HepG2 (cell line): Measurements from ENCODE around the gene PTPA. TPM values are rescaled to one million over a fixed set of nuclear protein-coding genes. Genes with fewer than 3 reads are reported as not detected.

Experiments
- ATAC-seq: fragments of 200-7000 bp; cut with Tn5 transposase; 3 replicates; pipeline ENCODE4 v1.9.1; 2020; ENCODE audit warnings: mild to moderate bottlenecking, moderate library complexity
- BruUV-seq: library from RNA; stranded (reverse); fragments of 400-500 nt; replicated peaks from 2 replicates; lab custom pipeline; 2021; lab: Mats Ljungman, UMichigan
- CTCF ChIA-PET: fragments of 300-600 bp; formaldehyde crosslinking; extraction: SDS; loops from one replicate; lab custom pipeline; 2021; ENCODE audit warnings: low total read pairs, inconsistent platforms, low intra/inter-chr PET ratio; lab: Yijun Ruan, JAX
- POLR2A ChIA-PET: fragments of 350-600 bp; sonication (Branson Sonifier 250); formaldehyde crosslinking; loops from one replicate; lab custom pipeline; 2020; ENCODE audit warnings: antibody characterized with exemption, inconsistent platforms; lab: Yijun Ruan, JAX
- DNase-seq: peaks from one replicate; pipeline ENCODE4 v3.0.0-alpha.2; 2015; ENCODE audit warnings: low spot score
- FAIRE-seq: peaks from 3 replicates; lab custom pipeline; 2011; peaks lifted over from hg19 to GRCh38; lab: Jason Lieb, UNC
- H2AFZ ChIP-seq: one replicate; pipeline ENCODE4 v1.6.1; 2011; ENCODE audit warnings: low read length, inconsistent platforms
- H3K27ac ChIP-seq: fragments of 300-600 bp; 3 replicates; pipeline ENCODE4 v1.8.0; 2011; ENCODE audit warnings: mixed run types, mild to moderate bottlenecking, mixed read lengths, low read length, inconsistent platforms; ENCODE audit not compliant: insufficient read depth; ENCODE audit errors: extremely low read length
- H3K27me3 ChIP-seq, 2 experiments: fragments of 200-600 bp in 1 of 2; 2 replicates in 1 of 2; 3 replicates in 1 of 2; pipeline versions ENCODE4 v1.6.0 to v1.8.0; 2011; ENCODE audit warnings: low read length in 2 of 2, mild to moderate bottlenecking in 2 of 2, moderate library complexity in 2 of 2, inconsistent platforms in 1 of 2; ENCODE audit not compliant: insufficient read depth in 2 of 2, control insufficient read depth in 1 of 2
- H3K36me3 ChIP-seq, 2 experiments: fragments of 200-600 bp in 1 of 2; replicated peaks in 1 of 2; 2 replicates in 1 of 2; 3 replicates in 1 of 2; pipeline versions ENCODE4 v1.5.1 to v1.8.0; 2011; ENCODE audit warnings: low read length in 2 of 2, inconsistent platforms in 1 of 2; ENCODE audit not compliant: insufficient read depth in 2 of 2, control insufficient read depth in 1 of 2
- H3K4me1 ChIP-seq: 2 replicates; pipeline ENCODE4 v1.5.1; 2012; ENCODE audit warnings: low read length, inconsistent platforms; ENCODE audit not compliant: insufficient read depth
- H3K4me2 ChIP-seq: 2 replicates; pipeline ENCODE4 v1.6.0; 2011; ENCODE audit warnings: low read depth, low read length, inconsistent platforms
- H3K4me3 ChIP-seq, 3 experiments: fragments of 200-600 bp in 1 of 3; sonication (generic), shearing (Covaris generic) in 1 of 3; replicated peaks in 1 of 3; 2 replicates each; pipeline ENCODE4 v1.5.1; 2011 to 2016; ENCODE audit warnings: low read length in 3 of 3, inconsistent platforms in 2 of 3, low read depth in 2 of 3, mild to moderate bottlenecking in 2 of 3, control low read depth in 1 of 3, mixed read lengths in 1 of 3; ENCODE audit not compliant: insufficient read depth in 1 of 3
- H3K79me2 ChIP-seq: one replicate; pipeline ENCODE4 v1.6.1; 2011; ENCODE audit warnings: low read length, inconsistent platforms; ENCODE audit not compliant: insufficient read depth
- H3K9ac ChIP-seq: 2 replicates; pipeline ENCODE4 v1.6.0; 2011; ENCODE audit warnings: mild to moderate bottlenecking, low read depth, low read length, inconsistent platforms; ENCODE audit not compliant: insufficient read depth
- H3K9me3 ChIP-seq: 2 replicates; pipeline ENCODE4 v1.5.1; 2012; ENCODE audit warnings: mild to moderate bottlenecking, low read length
- H4K20me1 ChIP-seq: 2 replicates; pipeline ENCODE4 v1.6.0; 2011; ENCODE audit warnings: inconsistent platforms, mild to moderate bottlenecking, low read length, moderate library complexity; ENCODE audit not compliant: insufficient read depth
- HNF4A ChIP-seq: sonication (generic); formaldehyde crosslinking; IDR thresholded peaks from 2 replicates; pipeline ENCODE4 v1.4.0; 2020; ENCODE audit warnings: missing genetic modification reagents
- HNF4G ChIP-seq, 2 experiments: sonication (generic) in 1 of 2; formaldehyde crosslinking in 1 of 2; IDR thresholded peaks; 2 replicates each; pipeline versions ENCODE4 v1.4.0 to v1.6.1; 2011 to 2020; ENCODE audit warnings: borderline replicate concordance in 2 of 2, low read depth in 2 of 2, mild to moderate bottlenecking in 2 of 2, low read length in 1 of 2, missing genetic modification reagents in 1 of 2, moderate library complexity in 1 of 2
- KMT2A ChIP-seq: sonication (generic); formaldehyde crosslinking; IDR thresholded peaks from 2 replicates; pipeline ENCODE4 v1.4.0; 2020; ENCODE audit warnings: missing genetic modification reagents
- SIN3B ChIP-seq: fragments of 150-350 bp; IDR thresholded peaks from 2 replicates; pipeline ENCODE4 v1.6.1; 2014; ENCODE audit warnings: low read length
- ZBED4 ChIP-seq: sonication (generic); formaldehyde crosslinking; IDR thresholded peaks from 2 replicates; pipeline ENCODE4 v1.4.0; 2020; ENCODE audit warnings: missing genetic modification reagents, borderline replicate concordance
- ZNF503 ChIP-seq: sonication (generic); formaldehyde crosslinking; IDR thresholded peaks from 2 replicates; pipeline ENCODE4 v1.4.0; 2020; ENCODE audit warnings: missing genetic modification reagents
- ZNF687 ChIP-seq: sonication (generic); formaldehyde crosslinking; IDR thresholded peaks from 2 replicates; pipeline ENCODE4 v1.5.1; 2020; ENCODE audit warnings: mild to moderate bottlenecking, missing genetic modification reagents, moderate library complexity
- ZNF883 ChIP-seq: sonication (generic); formaldehyde crosslinking; IDR thresholded peaks from 2 replicates; pipeline ENCODE4 v1.5.1; 2020; ENCODE audit warnings: mild to moderate bottlenecking, missing genetic modification reagents; ENCODE audit errors: not compliant biosample characterization
- WGBS: methylation state at CpG from one replicate; pipeline ENCODE4 v1.1.6; 2017; ENCODE audit warnings: low lambda C conversion rate; 5-methylcytosine and 5-hydroxymethylcytosine counted together
- in situ Hi-C: cut with HindIII; loops from 2 replicates; pipeline ENCODE4 v1.10.0; 2017; ENCODE audit warnings: low pct_unique_long_range_greater_than_20kb; ENCODE audit not compliant: extremely low pct_ligation_motif_present
- intact Hi-C: fragments of 100-400 bp; cut with micrococcal nuclease; formaldehyde crosslinking; loops from one replicate; pipeline ENCODE4 v1.10.0; 2022; ENCODE audit not compliant: unreplicated experiment
- polyA plus RNA-seq, 8 experiments: library from polyadenylated mRNA; depleted of rRNA in 3 of 8; stranded (reverse) in 7 of 8; unstranded in 1 of 8; fragments of >200 nt; fragmentation: Illumina TruSeq in 4 of 8; extraction: Trizol in 4 of 8; gene quantifications; 2 replicates each; pipeline versions ENCODE4 v1.2.1 to v1.2.3, GENCODE V29; 2011 to 2016; ENCODE audit warnings: low read depth in 4 of 8, missing spikeins in 1 of 8, mixed read lengths in 1 of 8; ENCODE audit not compliant: insufficient read depth in 1 of 8
- total RNA-seq, 5 experiments: library from RNA; depleted of rRNA; stranded (reverse); fragments of >200 nt; fragmentation: Illumina TruSeq; extraction: Trizol; gene quantifications; 2 replicates each; pipeline ENCODE4 v1.2.3, GENCODE V29; 2016; ENCODE audit warnings: low read depth in 1 of 5

PTPA gene
- total and polyA plus RNA-seq, 2 of the 13 experiments (the other 11 are each of a cell fraction or from before 2014, with no cell fraction given): 79.3 to 105 TPM

GRCh38 chr9:129094387-129095169 is 16.6 kb upstream of the PTPA start:
- H3K9me3 ChIP-seq: no peaks in the 10 kb centered on the region
- in situ Hi-C loops: no loop called here
- H3K4me1 ChIP-seq: peaks cover 9% of the 10 kb centered on the region
- DNase-seq (no peak), FAIRE-seq (no peak), ATAC-seq (peak; percentile 39)
- BruUV-seq: no TSS peak
- no peaks in the 10 kb centered on the region for H4K20me1 ChIP-seq
- no peak overlapping the region for H3K4me2 ChIP-seq
- WGBS: 77% methylated on average over 7 of the region's 13 CpGs
- no peaks in the 10 kb centered on the region for H3K79me2 ChIP-seq
- no peak overlapping the region for H3K4me3 ChIP-seq
- intact Hi-C loops: no loop called here
- CTCF ChIA-PET: no interaction called here
- H3K36me3 ChIP-seq: peaks cover 3 to 10% of the 10 kb centered on the region in 2 experiments; a peak in 4 of 5 replicates
- H3K27me3 ChIP-seq: no peaks in the 10 kb centered on the region
- no peak overlapping the region for H3K9ac ChIP-seq
- no peak overlapping the region for H2AFZ ChIP-seq
- POLR2A ChIA-PET: interaction anchor here (1.2 to 2.3 kb wide), 3 partner anchors 9 to 15 kb away, joined by 4 to 11 read pairs (median 4); partner anchors contain the start of gene DOLPP1
- H3K27ac ChIP-seq: no peak overlapping the region
- no peak for TF ChIP-seq HNF4G (IDR thresholded peaks at IDR 0.05; ENCODE audit: borderline replicate concordance, low read depth, low read length)
- TF ChIP-seq HNF4G (CRISPR knock-in tag; IDR thresholded peaks at IDR 0.05; ENCODE audit: borderline replicate concordance, low read depth): no peak
- TF ChIP-seq HNF4A (CRISPR knock-in tag): peak; percentile 49
- TF ChIP-seq KMT2A (CRISPR knock-in tag): no peak
- TF ChIP-seq SIN3B: no peak
- TF ChIP-seq ZNF687 (CRISPR knock-in tag): peak; percentile 23; the same call in 1 of the 2 replicates
- no peak; the same call in 1 of the 2 replicates for TF ChIP-seq ZBED4 (CRISPR knock-in tag)
- TF ChIP-seq ZNF503 (CRISPR knock-in tag): no peak
- peak; percentile 16 for TF ChIP-seq ZNF883 (CRISPR knock-in tag)
